Measurements from ENCODE around the gene OSBP2. TPM values are rescaled to one million over a fixed set of nuclear protein-coding genes. Genes with fewer than 3 reads are reported as not detected.

Gene OSBP2
- total RNA-seq, 1 donor from 2014 or later, result 0.58 TPM

DNA sequence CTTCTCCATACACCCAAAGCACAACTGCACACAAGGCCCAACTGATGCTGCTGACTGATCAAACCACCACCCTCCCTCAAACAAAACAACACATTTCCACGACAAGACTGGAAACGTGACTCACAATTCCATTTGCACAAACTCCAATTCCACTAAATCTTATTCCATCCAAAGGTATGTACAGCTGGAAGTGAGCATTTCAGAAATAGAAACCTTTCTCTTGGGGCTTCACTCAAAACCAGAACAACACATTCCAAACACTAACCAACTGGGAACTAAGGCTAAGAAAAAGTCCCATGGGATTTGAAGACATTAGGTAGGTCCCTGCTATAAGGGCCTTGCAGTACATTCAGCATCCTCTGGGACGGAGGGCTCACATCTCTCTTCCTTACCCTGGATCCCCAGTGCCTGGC is 254.3 kb downstream of the OSBP2 start:
- Mint-ChIP-seq H3K9me3 (no peaks in the 10 kb centered on the region), H3K27me3 (ENCODE audit: insufficient read depth, low read depth) (peaks cover 2% of the 10 kb centered on the region), H3K4me1 (peaks cover 24% of the 10 kb centered on the region), H3K4me3 (no peak overlapping the region), H3K27ac (no peak overlapping the region), H3K36me3 (peaks cover 49% of the 10 kb centered on the region)
- H3K4me1 ChIP-seq, result peaks cover 36% of the 10 kb centered on the region
- no peak overlapping the region for H2AFZ ChIP-seq (replicated peaks)
- TF ChIP-seq EZH2phosphoT487 (IDR thresholded peaks at IDR 0.05) (no peak), EZH2 (IDR thresholded peaks at IDR 0.05) (no peak)
- TF ChIP-seq, protein P1, sequence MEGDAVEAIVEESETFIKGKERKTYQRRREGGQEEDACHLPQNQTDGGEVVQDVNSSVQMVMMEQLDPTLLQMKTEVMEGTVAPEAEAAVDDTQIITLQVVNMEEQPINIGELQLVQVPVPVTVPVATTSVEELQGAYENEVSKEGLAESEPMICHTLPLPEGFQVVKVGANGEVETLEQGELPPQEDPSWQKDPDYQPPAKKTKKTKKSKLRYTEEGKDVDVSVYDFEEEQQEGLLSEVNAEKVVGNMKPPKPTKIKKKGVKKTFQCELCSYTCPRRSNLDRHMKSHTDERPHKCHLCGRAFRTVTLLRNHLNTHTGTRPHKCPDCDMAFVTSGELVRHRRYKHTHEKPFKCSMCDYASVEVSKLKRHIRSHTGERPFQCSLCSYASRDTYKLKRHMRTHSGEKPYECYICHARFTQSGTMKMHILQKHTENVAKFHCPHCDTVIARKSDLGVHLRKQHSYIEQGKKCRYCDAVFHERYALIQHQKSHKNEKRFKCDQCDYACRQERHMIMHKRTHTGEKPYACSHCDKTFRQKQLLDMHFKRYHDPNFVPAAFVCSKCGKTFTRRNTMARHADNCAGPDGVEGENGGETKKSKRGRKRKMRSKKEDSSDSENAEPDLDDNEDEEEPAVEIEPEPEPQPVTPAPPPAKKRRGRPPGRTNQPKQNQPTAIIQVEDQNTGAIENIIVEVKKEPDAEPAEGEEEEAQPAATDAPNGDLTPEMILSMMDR (IDR thresholded peaks at IDR 0.05), result no peak
- H3K27me3 ChIP-seq, result no peaks in the 10 kb centered on the region
- no peaks in the 10 kb centered on the region for H3K9me3 ChIP-seq (ENCODE audit: low read depth)
- no peak overlapping the region for H3K27ac ChIP-seq
- no peak overlapping the region for H3K4me2 ChIP-seq
- H3K36me3 ChIP-seq, result no peaks in the 10 kb centered on the region
- no peak overlapping the region for H3K4me3 ChIP-seq
- no peak overlapping the region for H3K9ac ChIP-seq
- DNase-seq (ENCODE audit: low spot score), result no peak
- peaks cover 32% of the 10 kb centered on the region for H3F3A ChIP-seq (ENCODE audit: low read depth)
- H4K20me1 ChIP-seq (ENCODE audit: low read depth), result peaks cover 56% of the 10 kb centered on the region
- peaks cover 18% of the 10 kb centered on the region for H3K79me2 ChIP-seq (ENCODE audit: low read depth)

- no peaks in the 10 kb centered on the region for H3K9me3 ChIP-seq (ENCODE audit: low read depth)
- no peak overlapping the region for H3K27ac Mint-ChIP-seq
- peaks cover 53% of the 10 kb centered on the region for H4K20me1 ChIP-seq (ENCODE audit: low read depth)
- H3K36me3 ChIP-seq, result no peaks in the 10 kb centered on the region
- no peak overlapping the region for H3K27ac ChIP-seq
- no peaks in the 10 kb centered on the region for H3K27me3 ChIP-seq
- no peak for TF ChIP-seq EZH2phosphoT487 (IDR thresholded peaks at IDR 0.05)
- no peak for TF ChIP-seq EZH2 (IDR thresholded peaks at IDR 0.05)
- TF ChIP-seq, protein P1 (IDR thresholded peaks at IDR 0.05), result no peak
- H3K4me3 ChIP-seq, result no peak overlapping the region
- peaks cover 32% of the 10 kb centered on the region for H3F3A ChIP-seq (ENCODE audit: low read depth)
- H3K9me3 Mint-ChIP-seq, result no peaks in the 10 kb centered on the region
- H3K4me2 ChIP-seq, result no peak overlapping the region
- H3K36me3 Mint-ChIP-seq, result peaks cover 41% of the 10 kb centered on the region
- H3K4me1 Mint-ChIP-seq, result peaks cover 24% of the 10 kb centered on the region
- peaks cover 36% of the 10 kb centered on the region for H3K4me1 ChIP-seq
- H3K79me2 ChIP-seq (ENCODE audit: low read depth), result peaks cover 17% of the 10 kb centered on the region
- H3K9ac ChIP-seq, result no peak overlapping the region
- no peak for DNase-seq (ENCODE audit: low spot score)
- H2AFZ ChIP-seq (replicated peaks), result no peak overlapping the region
- H3K27me3 Mint-ChIP-seq (ENCODE audit: insufficient read depth, low read depth), result peaks cover 2% of the 10 kb centered on the region
- no peak overlapping the region for H3K4me3 Mint-ChIP-seq
These were observed 255.4 kb downstream of the OSBP2 start for GRCh38 chr22:30949934-30950660.

- TF ChIP-seq EZH2phosphoT487 (IDR thresholded peaks at IDR 0.05) (no peak), EZH2 (IDR thresholded peaks at IDR 0.05) (no peak)
- no peaks in the 10 kb centered on the region for H3K9me3 ChIP-seq (ENCODE audit: low read depth)
These were observed 258.5 kb downstream of the OSBP2 start for GRCh38 chr22:30953206-30953605.

DNA sequence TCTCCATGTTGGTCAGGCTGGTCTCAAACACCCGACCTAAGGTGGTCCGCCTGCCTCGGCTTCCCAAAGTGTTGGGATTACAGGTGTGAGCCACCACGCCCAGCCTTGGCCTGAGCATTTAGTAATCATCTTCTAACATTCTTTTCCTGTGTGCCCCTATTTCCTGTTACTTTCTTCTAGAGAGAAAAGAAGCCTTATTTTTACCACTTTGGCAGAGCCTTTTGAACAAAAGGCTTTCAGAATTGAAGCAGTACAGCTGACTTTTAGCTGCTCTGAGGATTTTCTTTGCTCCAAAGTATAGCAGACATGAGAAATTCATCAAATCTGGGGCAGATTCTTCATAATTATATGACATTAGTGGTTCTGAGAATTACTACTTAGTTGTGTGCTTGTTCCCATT is 260.5 kb downstream of the OSBP2 start:
- H3K4me3 ChIP-seq, result no peak overlapping the region
- H4K20me1 ChIP-seq (ENCODE audit: low read depth), result peaks cover 35% of the 10 kb centered on the region
- H3K9me3 ChIP-seq (ENCODE audit: low read depth), result no peaks in the 10 kb centered on the region
- H3F3A ChIP-seq (ENCODE audit: low read depth), result no peaks in the 10 kb centered on the region
- peaks cover 15% of the 10 kb centered on the region for H3K36me3 ChIP-seq
- no peak overlapping the region for H3K4me2 ChIP-seq
- H3K27me3 ChIP-seq, result no peaks in the 10 kb centered on the region
- H3K4me3 Mint-ChIP-seq, result no peak overlapping the region
- peaks cover 40% of the 10 kb centered on the region for H3K79me2 ChIP-seq (ENCODE audit: low read depth)
- no peaks in the 10 kb centered on the region for H3K27me3 Mint-ChIP-seq (ENCODE audit: insufficient read depth, low read depth)
- TF ChIP-seq EZH2 (IDR thresholded peaks at IDR 0.05), result no peak
- no peak for TF ChIP-seq EZH2phosphoT487 (IDR thresholded peaks at IDR 0.05)
- TF ChIP-seq, protein P1 (IDR thresholded peaks at IDR 0.05), result no peak
- no peak overlapping the region for H3K27ac ChIP-seq
- peaks cover 31% of the 10 kb centered on the region for H3K36me3 Mint-ChIP-seq
- H2AFZ ChIP-seq (replicated peaks), result no peak overlapping the region
- H3K9ac ChIP-seq, result no peak overlapping the region
- DNase-seq (ENCODE audit: low spot score), result no peak
- H3K4me1 ChIP-seq, result peaks cover 7% of the 10 kb centered on the region
- no peaks in the 10 kb centered on the region for H3K9me3 Mint-ChIP-seq
- peaks cover 12% of the 10 kb centered on the region for H3K4me1 Mint-ChIP-seq
- H3K27ac Mint-ChIP-seq, result no peak overlapping the region

More at GRCh38 chr22:30953206-30953605, 258.5 kb downstream of the OSBP2 start:
- DNase-seq (ENCODE audit: low spot score), result peak; percentile 32
- Histone ChIP-seq H3K36me3 (peaks cover 15% of the 10 kb centered on the region), H4K20me1 (ENCODE audit: low read depth) (peaks cover 38% of the 10 kb centered on the region), H3F3A (ENCODE audit: low read depth) (peaks cover 10% of the 10 kb centered on the region), H3K27ac (no peak overlapping the region), H3K4me2 (no peak overlapping the region), H2AFZ (replicated peaks) (no peak overlapping the region), H3K4me3 (no peak overlapping the region), H3K4me1 (peaks cover 13% of the 10 kb centered on the region), H3K9ac (no peak overlapping the region), H3K79me2 (ENCODE audit: low read depth) (peaks cover 22% of the 10 kb centered on the region), H3K27me3 (no peaks in the 10 kb centered on the region)
- no peak overlapping the region for H3K4me3 Mint-ChIP-seq
- no peaks in the 10 kb centered on the region for H3K27me3 Mint-ChIP-seq (ENCODE audit: insufficient read depth, low read depth)
- H3K27ac Mint-ChIP-seq, result no peak overlapping the region
- peaks cover 42% of the 10 kb centered on the region for H3K36me3 Mint-ChIP-seq
- no peaks in the 10 kb centered on the region for H3K9me3 Mint-ChIP-seq
- peaks cover 20% of the 10 kb centered on the region for H3K4me1 Mint-ChIP-seq

Measured in neural progenitor cell (in vitro differentiated cells).